ENCODE measurements around the gene USP13.

GRCh38 chr3:179613807-179614206, 39.0 kb upstream of the USP13 start:
- TF ChIP-seq, protein P1, sequence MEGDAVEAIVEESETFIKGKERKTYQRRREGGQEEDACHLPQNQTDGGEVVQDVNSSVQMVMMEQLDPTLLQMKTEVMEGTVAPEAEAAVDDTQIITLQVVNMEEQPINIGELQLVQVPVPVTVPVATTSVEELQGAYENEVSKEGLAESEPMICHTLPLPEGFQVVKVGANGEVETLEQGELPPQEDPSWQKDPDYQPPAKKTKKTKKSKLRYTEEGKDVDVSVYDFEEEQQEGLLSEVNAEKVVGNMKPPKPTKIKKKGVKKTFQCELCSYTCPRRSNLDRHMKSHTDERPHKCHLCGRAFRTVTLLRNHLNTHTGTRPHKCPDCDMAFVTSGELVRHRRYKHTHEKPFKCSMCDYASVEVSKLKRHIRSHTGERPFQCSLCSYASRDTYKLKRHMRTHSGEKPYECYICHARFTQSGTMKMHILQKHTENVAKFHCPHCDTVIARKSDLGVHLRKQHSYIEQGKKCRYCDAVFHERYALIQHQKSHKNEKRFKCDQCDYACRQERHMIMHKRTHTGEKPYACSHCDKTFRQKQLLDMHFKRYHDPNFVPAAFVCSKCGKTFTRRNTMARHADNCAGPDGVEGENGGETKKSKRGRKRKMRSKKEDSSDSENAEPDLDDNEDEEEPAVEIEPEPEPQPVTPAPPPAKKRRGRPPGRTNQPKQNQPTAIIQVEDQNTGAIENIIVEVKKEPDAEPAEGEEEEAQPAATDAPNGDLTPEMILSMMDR (conservative IDR thresholded peaks at IDR 0.05; ENCODE audit: low read depth, low read length) = no peak
- TF ChIP-seq EZH2 (IDR thresholded peaks at IDR 0.05; ENCODE audit: borderline replicate concordance, low read depth, low read length, poor library complexity, severe bottlenecking) = no peak
